ENCODE measurements around the gene ZACN. TPM values are rescaled to one million over a fixed set of nuclear protein-coding genes. Genes with fewer than 3 reads are reported as not detected.
A peak's percentile ranks its signal among the peaks of the same experiment; 100 is the strongest.

The ZACN gene
- total RNA-seq, 1 experiment from 2014 or later, result 0.09 TPM

GRCh38 chr17:76038050-76038449 lies 40.9 kb upstream of the ZACN start:
- TF ChIP-seq, protein P1, sequence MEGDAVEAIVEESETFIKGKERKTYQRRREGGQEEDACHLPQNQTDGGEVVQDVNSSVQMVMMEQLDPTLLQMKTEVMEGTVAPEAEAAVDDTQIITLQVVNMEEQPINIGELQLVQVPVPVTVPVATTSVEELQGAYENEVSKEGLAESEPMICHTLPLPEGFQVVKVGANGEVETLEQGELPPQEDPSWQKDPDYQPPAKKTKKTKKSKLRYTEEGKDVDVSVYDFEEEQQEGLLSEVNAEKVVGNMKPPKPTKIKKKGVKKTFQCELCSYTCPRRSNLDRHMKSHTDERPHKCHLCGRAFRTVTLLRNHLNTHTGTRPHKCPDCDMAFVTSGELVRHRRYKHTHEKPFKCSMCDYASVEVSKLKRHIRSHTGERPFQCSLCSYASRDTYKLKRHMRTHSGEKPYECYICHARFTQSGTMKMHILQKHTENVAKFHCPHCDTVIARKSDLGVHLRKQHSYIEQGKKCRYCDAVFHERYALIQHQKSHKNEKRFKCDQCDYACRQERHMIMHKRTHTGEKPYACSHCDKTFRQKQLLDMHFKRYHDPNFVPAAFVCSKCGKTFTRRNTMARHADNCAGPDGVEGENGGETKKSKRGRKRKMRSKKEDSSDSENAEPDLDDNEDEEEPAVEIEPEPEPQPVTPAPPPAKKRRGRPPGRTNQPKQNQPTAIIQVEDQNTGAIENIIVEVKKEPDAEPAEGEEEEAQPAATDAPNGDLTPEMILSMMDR (conservative IDR thresholded peaks at IDR 0.05), result no peak
- Histone ChIP-seq H3K23ac (ENCODE audit: insufficient read length, low read depth, low read length) (no peak overlapping the region), H3K79me1 (ENCODE audit: insufficient read depth, low read depth, low read length, poor library complexity, severe bottlenecking) (no peaks in the 10 kb centered on the region), H4K5ac (ENCODE audit: insufficient read length, low read depth, low read length) (no peak overlapping the region), H2BK12ac (ENCODE audit: insufficient read length, low read depth, low read length) (no peak overlapping the region), H4K91ac (ENCODE audit: insufficient read length, low read depth, low read length) (no peak overlapping the region), H3K23me2 (ENCODE audit: insufficient read length, low read depth, low read length, poor library complexity, severe bottlenecking) (no peaks in the 10 kb centered on the region), H2BK15ac (ENCODE audit: low read depth, low read length) (no peak overlapping the region), H3K9ac (ENCODE audit: extremely low read depth, insufficient read length, low read length) (no peak overlapping the region), H3T11ph (ENCODE audit: low read length) (no peak overlapping the region), H4K20me1 (ENCODE audit: control insufficient read depth, insufficient read depth, insufficient read length) (no peaks in the 10 kb centered on the region), H3K4me2 (ENCODE audit: insufficient read depth, insufficient read length, low read length) (no peak overlapping the region), H2BK5ac (ENCODE audit: insufficient read length, low read length) (no peak overlapping the region), H3K56ac (ENCODE audit: insufficient read length, low read depth, low read length) (no peak overlapping the region), H3K27me3 (ENCODE audit: insufficient read depth, low read length) (no peaks in the 10 kb centered on the region), H3K4ac (ENCODE audit: low read depth, low read length) (no peak overlapping the region), H3K27ac (ENCODE audit: insufficient read length, low read depth, low read length) (no peak overlapping the region), H2BK120ac (ENCODE audit: low read depth, low read length, poor library complexity, severe bottlenecking) (no peak overlapping the region), H3K18ac (ENCODE audit: insufficient read length, low read depth, low read length) (no peak overlapping the region), H3K9me3 (ENCODE audit: control insufficient read depth, low read depth, low read length) (no peaks in the 10 kb centered on the region), H4K8ac (replicated peaks; ENCODE audit: insufficient read length, low read depth, low read length) (no peak overlapping the region), H2BK20ac (ENCODE audit: low read depth, low read length, poor library complexity, severe bottlenecking) (no peak overlapping the region), H3K14ac (ENCODE audit: insufficient read depth, low read length) (no peak overlapping the region), H2AK5ac (ENCODE audit: insufficient read length, low read length) (no peak overlapping the region), H3K4me1 (ENCODE audit: insufficient read depth, low read length) (no peaks in the 10 kb centered on the region; the same call in 1 of the 2 replicates), H2AFZ (ENCODE audit: low read length) (no peak overlapping the region), H3K79me2 (ENCODE audit: insufficient read depth, low read length) (no peaks in the 10 kb centered on the region)
- no CpG with 5 or more reads among the region's 3 CpGs for WGBS (ENCODE audit: extremely low coverage, insufficient read length, low lambda C conversion rate)
- H3K9me3 Mint-ChIP-seq, result no peaks in the 10 kb centered on the region
- no peak overlapping the region; a peak in 1 of 5 replicates for H3K4me3 Mint-ChIP-seq
- no peaks in the 10 kb centered on the region for H3K27me3 Mint-ChIP-seq (ENCODE audit: low read depth)
- peaks cover 39 to 59% of the 10 kb centered on the region in 2 experiments for H3K4me1 Mint-ChIP-seq
- peak overlapping the region in 1 of 3 experiments; percentile 46; a peak in 3 of 7 replicates for H3K27ac Mint-ChIP-seq
- peaks cover 24 to 50% (median 40%) of the 10 kb centered on the region in 3 experiments; a peak in 6 of 7 replicates for H3K36me3 Mint-ChIP-seq (ENCODE audit: insufficient read depth in 1 of 3, low read depth in 3 of 3)
- DNase-seq, result no peak
